ELR (cell line): ENCODE measurements around the gene AKAP8.

Experiments
- DNase-seq: peaks from one replicate; pipeline ENCODE4 v3.0.0-alpha.2; 2015; ENCODE audit warnings: low read depth

The AKAP8 gene

DNA sequence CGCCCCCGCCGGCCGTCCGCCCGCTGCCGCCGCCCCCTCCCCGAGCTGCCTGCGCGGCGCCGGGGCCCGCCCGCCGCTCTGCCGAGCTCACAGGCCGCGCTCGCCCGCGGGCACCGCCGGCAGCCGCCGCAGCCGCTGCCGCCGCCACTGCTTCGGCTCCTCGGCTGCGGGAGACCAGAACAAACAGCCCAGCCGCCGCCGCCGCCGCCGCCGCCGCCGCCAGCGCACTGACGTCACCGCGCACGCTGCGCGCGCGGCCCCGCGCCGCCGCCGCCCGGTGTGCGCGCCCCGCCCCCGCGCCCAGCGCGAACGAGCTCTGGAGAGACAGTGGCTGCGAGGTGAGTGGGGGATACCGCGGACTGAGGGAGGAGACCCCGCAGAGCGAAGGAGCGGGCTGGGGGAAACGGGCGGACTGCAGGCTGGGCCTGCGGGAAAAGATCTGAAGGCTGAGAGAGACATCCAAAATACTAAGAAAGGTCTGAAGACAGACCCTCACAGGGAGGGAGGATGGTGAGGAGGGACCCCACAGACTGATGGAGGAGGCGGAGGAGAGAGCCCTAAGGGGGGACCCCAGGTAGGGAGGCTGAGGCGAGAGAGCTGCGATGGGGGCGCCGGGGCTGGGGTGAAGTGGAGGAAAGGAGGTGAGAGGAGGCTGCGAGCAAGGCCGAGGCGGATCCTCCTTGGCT, 47.1 kb downstream of the AKAP8 start, which contains the start of gene BRD4:
Gene BRD4, minus strand, starts transcription at position 229 of the 686 bp plus-strand sequence. CDS start 59,440 bp downstream, outside the sequence.
- DNase-seq: peak; percentile 76

GRCh38 chr19:15331419-15332310, 47.9 kb downstream of the AKAP8 start:
- DNase-seq: peak; percentile 64

DNA sequence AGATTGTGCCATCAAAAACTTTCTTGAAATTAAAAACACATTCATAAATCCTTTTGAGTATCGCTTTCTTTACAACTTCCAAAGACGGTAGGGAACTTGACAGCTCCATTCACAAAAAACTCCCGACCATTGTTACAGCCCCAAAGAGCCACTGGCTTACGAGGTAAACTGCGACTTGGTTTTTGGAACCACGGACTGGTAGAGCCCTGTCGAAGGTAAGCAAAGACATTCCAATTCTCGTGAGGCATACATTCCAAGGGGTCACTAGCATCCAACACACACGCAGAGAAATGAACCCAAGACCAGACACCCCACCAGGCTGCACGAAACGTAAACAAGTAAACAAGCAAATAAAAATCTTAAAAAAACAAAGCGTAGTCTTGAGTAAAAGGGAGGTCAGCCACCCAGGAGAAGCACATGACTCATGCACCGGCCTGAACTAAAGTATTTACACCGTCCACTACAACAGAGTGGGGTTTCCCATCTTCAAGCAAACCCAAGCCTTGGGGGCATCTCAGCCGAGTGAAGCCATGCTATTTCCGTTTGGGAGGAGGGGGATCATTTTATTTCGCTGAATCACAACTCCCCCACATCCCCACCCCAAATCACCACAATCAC, 48.7 kb downstream of the AKAP8 start:
- peak; percentile 95 for DNase-seq

- no peak for DNase-seq
Observed at GRCh38 chr19:15328312-15328711, 51.3 kb downstream of the AKAP8 start.

DNA sequence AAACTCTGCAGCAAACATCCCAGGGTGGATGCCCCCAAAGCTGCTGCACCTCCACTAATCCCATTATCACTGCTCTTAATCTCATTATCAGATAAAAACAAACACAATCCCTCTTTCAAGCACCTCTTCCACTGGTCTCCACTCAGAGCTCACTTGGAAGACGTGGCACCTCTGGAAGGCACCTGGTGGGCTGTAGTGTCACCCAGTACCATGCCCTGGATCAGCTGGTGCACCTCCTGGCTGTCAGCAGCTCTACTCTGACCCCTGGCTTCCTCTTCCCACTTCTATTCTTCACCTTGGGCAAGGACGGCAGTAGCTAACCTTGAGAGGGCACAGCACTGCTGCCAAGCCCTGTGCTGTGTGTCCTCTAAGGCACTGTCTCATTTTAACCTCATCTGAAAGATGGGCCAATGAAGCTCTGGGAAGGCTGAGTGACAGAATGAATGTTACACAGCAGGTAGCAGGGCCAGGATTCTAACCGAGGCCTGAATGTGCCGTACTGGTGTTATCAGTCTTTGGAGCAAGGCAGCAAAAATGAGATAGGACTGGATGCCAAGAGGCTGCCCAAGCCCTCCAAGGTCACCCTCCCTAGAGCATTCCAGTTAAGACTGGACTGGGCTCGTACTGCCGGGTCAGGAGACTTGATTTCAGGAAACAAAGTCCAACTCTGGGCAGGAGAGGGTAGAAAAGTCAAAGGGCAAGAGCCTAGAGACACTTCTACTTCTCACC, 54.6 kb downstream of the AKAP8 start:
- no peak for DNase-seq

DNA sequence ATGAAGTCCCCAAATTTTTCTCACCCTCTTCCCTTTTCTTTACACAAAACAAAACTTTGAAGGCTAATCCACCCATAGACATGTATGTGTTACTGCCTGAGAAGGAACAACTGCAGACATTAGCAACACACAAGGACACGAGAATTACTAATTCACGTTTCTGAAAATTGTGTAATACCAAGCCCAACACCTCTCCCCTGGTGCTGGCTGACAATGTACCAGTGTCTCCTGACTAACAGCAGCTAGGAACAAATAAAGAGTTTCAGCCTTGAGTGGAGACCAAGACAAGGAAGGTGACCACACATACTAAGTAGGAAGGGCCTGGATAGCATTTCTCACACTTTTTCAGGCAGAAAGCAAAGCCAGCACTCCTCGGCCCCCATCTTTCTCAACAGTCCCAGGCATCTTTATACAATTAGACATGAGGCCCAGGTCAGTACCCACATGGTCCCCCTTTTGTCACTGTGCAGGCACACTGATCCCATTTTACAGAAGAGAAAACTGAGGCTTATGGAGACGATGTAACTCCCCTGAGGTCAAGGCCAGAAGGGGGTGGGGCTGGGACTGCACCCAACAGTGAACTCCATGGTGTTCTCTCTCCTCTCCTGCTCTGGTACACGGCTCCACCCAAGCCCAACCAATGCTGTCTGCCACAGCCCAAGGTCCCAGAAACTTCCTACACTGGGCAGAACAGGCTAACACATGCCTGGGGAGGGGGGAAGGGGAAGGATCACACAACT, 55.9 kb downstream of the AKAP8 start:
- DNase-seq: peak; percentile 45

GRCh38 chr19:15321739-15322138, 57.8 kb downstream of the AKAP8 start:
- DNase-seq: no peak

DNA sequence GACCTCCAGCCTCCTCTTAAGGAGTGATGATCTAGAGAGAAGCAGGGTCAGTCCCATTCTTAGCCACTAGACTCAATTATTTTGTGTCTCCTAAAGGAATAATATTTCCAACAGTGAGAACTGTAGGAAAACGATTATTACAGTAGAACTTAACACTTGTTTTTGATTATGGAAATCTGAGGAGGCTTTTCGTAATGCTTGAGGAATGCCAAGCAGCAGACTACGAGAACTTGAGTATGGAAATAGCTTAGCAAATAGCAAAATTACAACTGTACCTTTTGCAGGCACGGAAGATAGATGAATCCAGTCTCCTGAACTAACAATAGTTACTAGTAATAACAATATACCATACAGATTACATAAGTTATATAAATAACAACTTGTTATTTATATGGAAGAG, 59.5 kb downstream of the AKAP8 start:
- DNase-seq: peak; percentile 47

DNA sequence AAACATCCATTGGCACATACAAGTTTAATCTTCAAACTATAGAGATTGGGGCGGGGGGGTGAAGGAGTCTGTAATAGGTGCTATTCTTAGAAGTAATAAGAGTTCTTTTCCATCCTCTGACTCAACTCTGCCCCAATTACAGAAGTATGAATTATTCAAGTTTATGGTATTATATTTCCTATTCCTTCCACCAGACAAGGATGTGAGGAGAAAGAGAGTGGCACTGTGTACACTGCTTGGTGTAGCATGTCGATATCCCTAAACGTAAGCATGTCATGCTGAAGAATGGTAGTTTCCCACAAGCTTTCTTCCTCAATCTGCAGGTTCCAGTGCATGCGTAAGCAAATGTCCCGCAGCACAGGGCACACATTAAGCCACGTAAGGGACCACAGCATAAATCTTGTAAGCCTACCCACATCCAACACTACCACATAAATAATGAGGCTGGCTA, 61.3 kb downstream of the AKAP8 start:
- no peak for DNase-seq

DNA sequence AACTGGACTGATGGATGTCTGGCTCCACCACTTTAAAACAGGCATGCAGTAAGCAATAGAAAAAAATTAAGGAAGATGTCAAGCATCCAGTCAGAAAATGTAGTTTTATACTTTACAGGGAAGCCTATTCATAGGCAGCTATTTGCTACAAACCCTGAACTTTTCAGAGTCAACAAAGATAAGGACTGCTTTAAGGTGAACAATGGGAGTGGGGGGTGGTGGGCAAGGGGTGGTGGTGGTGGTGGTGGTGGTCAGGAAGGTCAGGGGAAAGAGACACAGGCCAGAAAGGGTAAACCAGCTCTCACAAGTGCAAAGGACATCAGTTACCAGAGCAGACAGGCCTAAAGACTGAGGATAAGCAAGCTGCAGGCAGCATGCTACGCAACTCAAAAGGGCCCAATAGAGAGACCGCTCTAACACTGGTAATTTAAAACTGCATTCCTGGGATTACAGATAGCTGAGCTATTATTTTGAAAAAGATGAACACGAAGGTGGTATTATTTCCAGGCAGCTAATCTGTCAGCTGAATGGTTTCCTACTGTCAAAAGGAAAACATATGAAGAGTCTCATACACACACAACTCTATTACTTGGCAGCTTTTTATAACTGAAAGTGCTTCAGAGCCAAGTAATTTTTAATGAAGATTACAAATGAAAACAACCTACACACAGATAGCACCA, 62.1 kb downstream of the AKAP8 start:
- no peak for DNase-seq

- no peak for DNase-seq
Observed at GRCh38 chr19:15316498-15316897, 63.1 kb downstream of the AKAP8 start.

GRCh38 chr19:15315101-15315500, 64.5 kb downstream of the AKAP8 start:
- DNase-seq: no peak

- no peak for DNase-seq
Observed at GRCh38 chr19:15313649-15314279, 65.8 kb downstream of the AKAP8 start.

DNA sequence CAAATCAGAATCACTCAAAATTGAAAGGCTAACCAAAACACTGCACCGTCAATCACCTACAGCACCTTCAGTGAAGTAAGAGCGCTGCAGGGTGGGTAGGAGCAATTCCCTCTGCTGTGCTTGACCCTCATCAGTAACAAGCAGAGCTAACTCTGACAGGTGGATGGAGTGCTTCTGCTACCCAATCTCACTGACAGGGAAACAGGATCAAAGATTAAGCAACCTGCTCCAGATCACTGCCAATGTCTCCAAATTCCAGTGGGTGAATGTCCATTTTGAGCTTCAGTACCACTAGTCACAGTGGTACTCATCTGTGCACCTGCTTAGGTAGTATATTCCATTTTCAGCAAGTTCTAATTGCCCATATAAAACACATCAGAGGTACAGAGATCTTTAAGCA, 72.4 kb downstream of the AKAP8 start:
- no peak for DNase-seq

GRCh38 chr19:15305582-15306334, 73.8 kb downstream of the AKAP8 start:
- no peak for DNase-seq

DNA sequence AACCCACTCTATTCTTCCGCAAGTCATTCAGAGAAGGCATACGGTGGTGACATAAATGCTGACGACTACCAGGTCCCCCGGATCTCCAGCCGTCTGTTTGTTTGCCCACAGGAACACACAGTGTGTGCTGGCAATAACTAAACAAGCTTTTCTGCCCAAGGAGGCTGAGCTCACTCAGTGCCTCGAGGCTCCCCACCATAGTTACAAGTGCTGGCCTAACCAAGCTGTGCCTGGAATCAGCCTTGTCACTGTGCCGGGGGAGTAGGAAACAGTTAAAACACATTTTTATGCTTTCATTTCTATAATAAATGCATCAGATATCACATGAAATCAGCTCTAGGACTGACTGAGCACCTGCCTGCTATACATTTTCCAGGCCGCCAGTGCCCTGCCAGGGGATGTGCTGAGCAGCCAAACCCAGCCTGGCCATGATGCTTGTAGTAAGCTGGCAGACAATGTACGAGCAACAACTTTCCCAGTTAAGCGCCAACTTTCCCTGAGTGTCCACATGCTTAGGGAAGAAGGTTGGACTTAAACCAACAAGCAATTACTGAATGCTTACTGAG, 75.4 kb downstream of the AKAP8 start:
- DNase-seq: peak; percentile 41
